ENCODE measurements around the gene APEH.

- TF ChIP-seq ZNF274 (IDR thresholded peaks at IDR 0.05; ENCODE audit: low read depth, low read length) (no peak), YY1 (IDR thresholded peaks at IDR 0.05; ENCODE audit: insufficient read depth, insufficient read length) (no peak), SUZ12 (IDR thresholded peaks at IDR 0.05; ENCODE audit: extremely low read depth, insufficient read depth, insufficient read length) (no peak)
These were observed 31.4 kb upstream of the APEH start for GRCh38 chr3:49642708-49643145.

All from NT2/D1 (cell line).